ENCODE measurements around the gene TMEM212. TPM values are rescaled to one million over a fixed set of nuclear protein-coding genes. Genes with fewer than 3 reads are reported as not detected.

TMEM212 gene
- total and polyA plus RNA-seq, 9 of the 15 experiments (the other 6 are each of a cell fraction or from before 2014, with no cell fraction given) = not detected

DNA sequence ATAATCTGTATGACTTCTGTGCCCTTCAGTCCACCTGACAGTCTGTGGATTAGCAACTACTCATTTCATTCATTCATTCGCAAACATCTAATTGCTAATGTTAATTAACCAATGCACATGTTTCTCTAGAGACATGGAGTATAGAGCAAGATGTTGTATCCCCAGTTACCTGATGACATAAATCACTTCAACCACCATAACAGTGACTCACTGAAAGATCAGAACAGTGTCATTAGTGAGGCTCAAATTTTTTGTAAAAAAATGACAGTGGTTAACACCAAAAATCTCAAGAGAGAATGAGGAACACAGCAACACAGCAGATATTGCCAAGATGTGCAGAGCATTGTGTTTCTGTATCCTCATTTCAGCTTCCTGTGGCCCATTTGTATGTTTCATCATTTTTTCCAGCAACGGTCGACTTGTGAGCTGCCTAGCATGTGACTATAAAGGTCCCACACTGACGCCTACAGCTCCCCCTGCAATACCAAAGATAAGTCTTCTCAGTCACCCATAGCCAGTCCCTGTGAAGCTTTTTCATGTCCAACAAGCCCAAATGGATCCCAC lies 29.2 kb upstream of the TMEM212 start (continued):
- TF ChIP-seq, protein P1, sequence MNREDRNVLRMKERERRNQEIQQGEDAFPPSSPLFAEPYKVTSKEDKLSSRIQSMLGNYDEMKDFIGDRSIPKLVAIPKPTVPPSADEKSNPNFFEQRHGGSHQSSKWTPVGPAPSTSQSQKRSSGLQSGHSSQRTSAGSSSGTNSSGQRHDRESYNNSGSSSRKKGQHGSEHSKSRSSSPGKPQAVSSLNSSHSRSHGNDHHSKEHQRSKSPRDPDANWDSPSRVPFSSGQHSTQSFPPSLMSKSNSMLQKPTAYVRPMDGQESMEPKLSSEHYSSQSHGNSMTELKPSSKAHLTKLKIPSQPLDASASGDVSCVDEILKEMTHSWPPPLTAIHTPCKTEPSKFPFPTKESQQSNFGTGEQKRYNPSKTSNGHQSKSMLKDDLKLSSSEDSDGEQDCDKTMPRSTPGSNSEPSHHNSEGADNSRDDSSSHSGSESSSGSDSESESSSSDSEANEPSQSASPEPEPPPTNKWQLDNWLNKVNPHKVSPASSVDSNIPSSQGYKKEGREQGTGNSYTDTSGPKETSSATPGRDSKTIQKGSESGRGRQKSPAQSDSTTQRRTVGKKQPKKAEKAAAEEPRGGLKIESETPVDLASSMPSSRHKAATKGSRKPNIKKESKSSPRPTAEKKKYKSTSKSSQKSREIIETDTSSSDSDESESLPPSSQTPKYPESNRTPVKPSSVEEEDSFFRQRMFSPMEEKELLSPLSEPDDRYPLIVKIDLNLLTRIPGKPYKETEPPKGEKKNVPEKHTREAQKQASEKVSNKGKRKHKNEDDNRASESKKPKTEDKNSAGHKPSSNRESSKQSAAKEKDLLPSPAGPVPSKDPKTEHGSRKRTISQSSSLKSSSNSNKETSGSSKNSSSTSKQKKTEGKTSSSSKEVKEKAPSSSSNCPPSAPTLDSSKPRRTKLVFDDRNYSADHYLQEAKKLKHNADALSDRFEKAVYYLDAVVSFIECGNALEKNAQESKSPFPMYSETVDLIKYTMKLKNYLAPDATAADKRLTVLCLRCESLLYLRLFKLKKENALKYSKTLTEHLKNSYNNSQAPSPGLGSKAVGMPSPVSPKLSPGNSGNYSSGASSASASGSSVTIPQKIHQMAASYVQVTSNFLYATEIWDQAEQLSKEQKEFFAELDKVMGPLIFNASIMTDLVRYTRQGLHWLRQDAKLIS (CRISPR knock-in tag; IDR thresholded peaks at IDR 0.05) = no peak
- TF ChIP-seq ZNF707 (CRISPR knock-in tag; conservative IDR thresholded peaks at IDR 0.05) = no peak
- 0 out of 2 replicates have a peak, but pooled peaks have one; percentile 5 for TF ChIP-seq HCFC1 (IDR thresholded peaks at IDR 0.05; ENCODE audit: low read depth, low read length)
- TF ChIP-seq NCOA1 (IDR thresholded peaks at IDR 0.05; ENCODE audit: low read depth) = 0 out of 2 replicates have a peak, but pooled peaks have one; percentile 15
- no peak for TF ChIP-seq POLR2AphosphoS2 (IDR thresholded peaks at IDR 0.05; ENCODE audit: low read length)
- peak; percentile 71 for TF ChIP-seq SMARCC2 (IDR thresholded peaks at IDR 0.05; ENCODE audit: low read depth)
- no peak for TF ChIP-seq POLR3A (IDR thresholded peaks at IDR 0.05; ENCODE audit: borderline replicate concordance, extremely low read depth, insufficient read depth, insufficient read length)
- TF ChIP-seq, protein P2, sequence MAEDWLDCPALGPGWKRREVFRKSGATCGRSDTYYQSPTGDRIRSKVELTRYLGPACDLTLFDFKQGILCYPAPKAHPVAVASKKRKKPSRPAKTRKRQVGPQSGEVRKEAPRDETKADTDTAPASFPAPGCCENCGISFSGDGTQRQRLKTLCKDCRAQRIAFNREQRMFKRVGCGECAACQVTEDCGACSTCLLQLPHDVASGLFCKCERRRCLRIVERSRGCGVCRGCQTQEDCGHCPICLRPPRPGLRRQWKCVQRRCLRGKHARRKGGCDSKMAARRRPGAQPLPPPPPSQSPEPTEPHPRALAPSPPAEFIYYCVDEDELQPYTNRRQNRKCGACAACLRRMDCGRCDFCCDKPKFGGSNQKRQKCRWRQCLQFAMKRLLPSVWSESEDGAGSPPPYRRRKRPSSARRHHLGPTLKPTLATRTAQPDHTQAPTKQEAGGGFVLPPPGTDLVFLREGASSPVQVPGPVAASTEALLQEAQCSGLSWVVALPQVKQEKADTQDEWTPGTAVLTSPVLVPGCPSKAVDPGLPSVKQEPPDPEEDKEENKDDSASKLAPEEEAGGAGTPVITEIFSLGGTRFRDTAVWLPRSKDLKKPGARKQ (CRISPR knock-in tag; IDR thresholded peaks at IDR 0.05) = no peak
- no peak for TF ChIP-seq FOXK1 (CRISPR knock-in tag; IDR thresholded peaks at IDR 0.05; ENCODE audit: borderline replicate concordance)
- peak; percentile 74; the same call in 1 of the 2 replicates for TF ChIP-seq EHMT2 (IDR thresholded peaks at IDR 0.05)
- no peak for TF ChIP-seq HNRNPL (IDR thresholded peaks at IDR 0.05; ENCODE audit: low read depth, low read length)
- 0 out of 2 replicates have a peak, but pooled peaks have one; percentile 17 for TF ChIP-seq CREB1 (IDR thresholded peaks at IDR 0.05)
- TF ChIP-seq CREB1 (CRISPR knock-in tag; IDR thresholded peaks at IDR 0.05) = no peak; the same call in 1 of the 2 replicates
- no peak for TF ChIP-seq SRSF3 (IDR thresholded peaks at IDR 0.05; ENCODE audit: insufficient read depth, low read length)
- no peak for TF ChIP-seq SUPT5H (IDR thresholded peaks at IDR 0.05)
- TF ChIP-seq TCFL5 (CRISPR knock-in tag; conservative IDR thresholded peaks at IDR 0.05) = peak; percentile 26; the same call in 1 of the 2 replicates
- TF ChIP-seq, protein P3, sequence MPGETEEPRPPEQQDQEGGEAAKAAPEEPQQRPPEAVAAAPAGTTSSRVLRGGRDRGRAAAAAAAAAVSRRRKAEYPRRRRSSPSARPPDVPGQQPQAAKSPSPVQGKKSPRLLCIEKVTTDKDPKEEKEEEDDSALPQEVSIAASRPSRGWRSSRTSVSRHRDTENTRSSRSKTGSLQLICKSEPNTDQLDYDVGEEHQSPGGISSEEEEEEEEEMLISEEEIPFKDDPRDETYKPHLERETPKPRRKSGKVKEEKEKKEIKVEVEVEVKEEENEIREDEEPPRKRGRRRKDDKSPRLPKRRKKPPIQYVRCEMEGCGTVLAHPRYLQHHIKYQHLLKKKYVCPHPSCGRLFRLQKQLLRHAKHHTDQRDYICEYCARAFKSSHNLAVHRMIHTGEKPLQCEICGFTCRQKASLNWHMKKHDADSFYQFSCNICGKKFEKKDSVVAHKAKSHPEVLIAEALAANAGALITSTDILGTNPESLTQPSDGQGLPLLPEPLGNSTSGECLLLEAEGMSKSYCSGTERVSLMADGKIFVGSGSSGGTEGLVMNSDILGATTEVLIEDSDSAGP (CRISPR knock-in tag; IDR thresholded peaks at IDR 0.05) = no peak
- TF ChIP-seq, protein P4, sequence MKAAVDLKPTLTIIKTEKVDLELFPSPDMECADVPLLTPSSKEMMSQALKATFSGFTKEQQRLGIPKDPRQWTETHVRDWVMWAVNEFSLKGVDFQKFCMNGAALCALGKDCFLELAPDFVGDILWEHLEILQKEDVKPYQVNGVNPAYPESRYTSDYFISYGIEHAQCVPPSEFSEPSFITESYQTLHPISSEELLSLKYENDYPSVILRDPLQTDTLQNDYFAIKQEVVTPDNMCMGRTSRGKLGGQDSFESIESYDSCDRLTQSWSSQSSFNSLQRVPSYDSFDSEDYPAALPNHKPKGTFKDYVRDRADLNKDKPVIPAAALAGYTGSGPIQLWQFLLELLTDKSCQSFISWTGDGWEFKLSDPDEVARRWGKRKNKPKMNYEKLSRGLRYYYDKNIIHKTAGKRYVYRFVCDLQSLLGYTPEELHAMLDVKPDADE (conservative IDR thresholded peaks at IDR 0.05; ENCODE audit: control insufficient read depth, low read depth, low read length) = no peak
